Measurements from ENCODE around the gene TUBGCP6.

Gene TUBGCP6

GRCh38 chr22:50264104-50264745, 19.4 kb upstream of the TUBGCP6 start:
- no peak for DNase-seq

- no peak for DNase-seq
These were observed 18.3 kb upstream of the TUBGCP6 start for GRCh38 chr22:50262973-50263617.

- no peak for DNase-seq
These were observed 17.7 kb upstream of the TUBGCP6 start for GRCh38 chr22:50262460-50262911.

- DNase-seq, result no peak
These were observed 17.0 kb upstream of the TUBGCP6 start, which contains the start of gene MAPK12 for GRCh38 chr22:50261615-50262459. Gene MAPK12, minus strand, starts transcription at chr22:50261683. Its CDS starts 174 bp downstream, at chr22:50261509.

GRCh38 chr22:50260801-50261614, 16.2 kb upstream of the TUBGCP6 start:
- DNase-seq, result no peak

- no peak for DNase-seq
These were observed 15.6 kb upstream of the TUBGCP6 start for GRCh38 chr22:50260434-50260800.

GRCh38 chr22:50259302-50259701, 14.5 kb upstream of the TUBGCP6 start:
- no peak for DNase-seq

- no peak for DNase-seq
These were observed 13.8 kb upstream of the TUBGCP6 start for GRCh38 chr22:50258361-50259292.

GRCh38 chr22:50257451-50258360, 12.9 kb upstream of the TUBGCP6 start:
- DNase-seq, result no peak

- DNase-seq, result no peak
These were observed 12.2 kb upstream of the TUBGCP6 start for GRCh38 chr22:50257041-50257440.

GRCh38 chr22:50256258-50256862, 11.5 kb upstream of the TUBGCP6 start:
- DNase-seq, result no peak

- no peak for DNase-seq
These were observed 10.8 kb upstream of the TUBGCP6 start for GRCh38 chr22:50255607-50256006.

- no peak for DNase-seq
These were observed 10.3 kb upstream of the TUBGCP6 start for GRCh38 chr22:50255099-50255498.

- DNase-seq, result no peak
These were observed 9.1 kb upstream of the TUBGCP6 start for GRCh38 chr22:50253941-50254340.

GRCh38 chr22:50253046-50253915, 8.5 kb upstream of the TUBGCP6 start:
- no peak for DNase-seq

- DNase-seq, result no peak
These were observed 7.5 kb upstream of the TUBGCP6 start for GRCh38 chr22:50252082-50253045.

GRCh38 chr22:50251477-50252081, 6.8 kb upstream of the TUBGCP6 start:
- no peak for DNase-seq

All from NK-92 treated with Interleukin-12 subunit alpha and Interleukin-12 subunit beta, amount 100 ng/mL, for 24 hours (cell line).